ENCODE results near the gene MIGA2. TPM values are rescaled to one million over a fixed set of nuclear protein-coding genes. Genes with fewer than 3 reads are reported as not detected.

MIGA2 gene
- total and polyA plus RNA-seq, 5 donors, result 30.3 to 40.7 (median 35.8) TPM

GRCh38 chr9:129005336-129005997, 31.0 kb upstream of the MIGA2 start:
- DNase-seq, result no peak
- Histone ChIP-seq H3K27ac (ENCODE audit: low read length) (no peak overlapping the region), H3K27me3 (ENCODE audit: control insufficient read depth, insufficient read depth) (no peaks in the 10 kb centered on the region), H3K4me3 (ENCODE audit: low read length) (no peak overlapping the region), H3K9me3 (ENCODE audit: control insufficient read depth, low read length) (no peaks in the 10 kb centered on the region), H3K4me1 (ENCODE audit: control insufficient read depth, insufficient read depth, low read length) (no peaks in the 10 kb centered on the region)
- 82% methylated on average over 10 of the region's 10 CpGs for WGBS
- no peak for ATAC-seq
- intact Hi-C loops (cut with DNase I), result no loop called here

GRCh38 chr9:129006328-129007034, 29.9 kb upstream of the MIGA2 start:
- WGBS, result 54% methylated on average over 21 of the region's 21 CpGs
- no peaks in the 10 kb centered on the region for H3K9me3 ChIP-seq (ENCODE audit: control insufficient read depth, low read length)
- no peak overlapping the region for H3K4me3 ChIP-seq (ENCODE audit: low read length)
- H3K27me3 ChIP-seq (ENCODE audit: control insufficient read depth, insufficient read depth), result no peaks in the 10 kb centered on the region
- ATAC-seq (peak; percentile 79 to 80), DNase-seq (peak; percentile 69 to 84 (median 81))
- peak overlapping the region; percentile 40 for H3K27ac ChIP-seq (ENCODE audit: low read length)
- H3K4me1 ChIP-seq (ENCODE audit: control insufficient read depth, insufficient read depth, low read length), result no peaks in the 10 kb centered on the region
- intact Hi-C loops (cut with DNase I), result no loop called here

- Histone ChIP-seq H3K4me3 (ENCODE audit: low read length) (no peak overlapping the region), H3K9me3 (ENCODE audit: control insufficient read depth, low read length) (no peaks in the 10 kb centered on the region), H3K27ac (ENCODE audit: low read length) (no peak overlapping the region), H3K4me1 (ENCODE audit: control insufficient read depth, insufficient read depth, low read length) (no peaks in the 10 kb centered on the region), H3K27me3 (ENCODE audit: control insufficient read depth, insufficient read depth) (no peaks in the 10 kb centered on the region)
- no peak for ATAC-seq
- intact Hi-C loops (cut with DNase I), result no loop called here
- WGBS, result 67% methylated on average over 14 of the region's 14 CpGs
- peak; percentile 64 to 81 (median 81) for DNase-seq
Observed at GRCh38 chr9:129007035-129007765, 29.2 kb upstream of the MIGA2 start.

GRCh38 chr9:129007766-129008468, 28.5 kb upstream of the MIGA2 start:
- Histone ChIP-seq H3K9me3 (ENCODE audit: control insufficient read depth, low read length) (no peaks in the 10 kb centered on the region), H3K4me1 (ENCODE audit: control insufficient read depth, insufficient read depth, low read length) (no peaks in the 10 kb centered on the region), H3K27me3 (ENCODE audit: control insufficient read depth, insufficient read depth) (no peaks in the 10 kb centered on the region), H3K27ac (ENCODE audit: low read length) (no peak overlapping the region), H3K4me3 (ENCODE audit: low read length) (no peak overlapping the region)
- 77% methylated on average over 18 of the region's 18 CpGs for WGBS
- intact Hi-C loops (cut with DNase I), result no loop called here
- DNase-seq (no peak), ATAC-seq (no peak)

GRCh38 chr9:129008469-129008965, 27.9 kb upstream of the MIGA2 start:
- 92% methylated on average over 6 of the region's 6 CpGs for WGBS
- no peaks in the 10 kb centered on the region for H3K9me3 ChIP-seq (ENCODE audit: control insufficient read depth, low read length)
- no peaks in the 10 kb centered on the region for H3K4me1 ChIP-seq (ENCODE audit: control insufficient read depth, insufficient read depth, low read length)
- no peaks in the 10 kb centered on the region for H3K27me3 ChIP-seq (ENCODE audit: control insufficient read depth, insufficient read depth)
- H3K4me3 ChIP-seq (ENCODE audit: low read length), result no peak overlapping the region
- ATAC-seq (no peak), DNase-seq (peak in 2 of 3 donors; percentile 12 to 49)
- intact Hi-C loops (cut with DNase I), result no loop called here
- no peak overlapping the region for H3K27ac ChIP-seq (ENCODE audit: low read length)

GRCh38 chr9:129008986-129009583, 27.3 kb upstream of the MIGA2 start:
- H3K4me3 ChIP-seq (ENCODE audit: low read length), result no peak overlapping the region
- no peaks in the 10 kb centered on the region for H3K9me3 ChIP-seq (ENCODE audit: control insufficient read depth, low read length)
- intact Hi-C loops (cut with DNase I), result no loop called here
- no peak overlapping the region for H3K27ac ChIP-seq (ENCODE audit: low read length)
- no peak for ATAC-seq
- WGBS, result 83% methylated on average over 13 of the region's 13 CpGs
- no peaks in the 10 kb centered on the region for H3K4me1 ChIP-seq (ENCODE audit: control insufficient read depth, insufficient read depth, low read length)
- H3K27me3 ChIP-seq (ENCODE audit: control insufficient read depth, insufficient read depth), result no peaks in the 10 kb centered on the region
- peak in 1 of 3 donors; percentile 51 for DNase-seq

- no peak for ATAC-seq
- Histone ChIP-seq H3K9me3 (ENCODE audit: control insufficient read depth, low read length) (no peaks in the 10 kb centered on the region), H3K27ac (ENCODE audit: low read length) (no peak overlapping the region), H3K4me1 (ENCODE audit: control insufficient read depth, insufficient read depth, low read length) (no peaks in the 10 kb centered on the region), H3K27me3 (ENCODE audit: control insufficient read depth, insufficient read depth) (no peaks in the 10 kb centered on the region), H3K4me3 (ENCODE audit: low read length) (no peak overlapping the region)
- intact Hi-C loops (cut with DNase I), result no loop called here
- DNase-seq, result peak in 1 of 3 donors; percentile 44
- 91% methylated on average over 17 of the region's 17 CpGs for WGBS
Observed at GRCh38 chr9:129009584-129010141, 26.8 kb upstream of the MIGA2 start.

GRCh38 chr9:129010267-129010975, 26.0 kb upstream of the MIGA2 start:
- Histone ChIP-seq H3K27me3 (ENCODE audit: control insufficient read depth, insufficient read depth) (no peaks in the 10 kb centered on the region), H3K4me3 (ENCODE audit: low read length) (no peak overlapping the region), H3K4me1 (ENCODE audit: control insufficient read depth, insufficient read depth, low read length) (no peaks in the 10 kb centered on the region), H3K9me3 (ENCODE audit: control insufficient read depth, low read length) (no peaks in the 10 kb centered on the region), H3K27ac (ENCODE audit: low read length) (no peak overlapping the region)
- peak in 1 of 3 donors; percentile 34 for DNase-seq
- 95% methylated on average over 8 of the region's 8 CpGs for WGBS
- ATAC-seq, result no peak
- intact Hi-C loops (cut with DNase I), result no loop called here

GRCh38 chr9:129011170-129011569, 25.3 kb upstream of the MIGA2 start:
- H3K4me3 ChIP-seq (ENCODE audit: low read length), result no peak overlapping the region
- 92% methylated on average over 19 of the region's 19 CpGs for WGBS
- H3K9me3 ChIP-seq (ENCODE audit: control insufficient read depth, low read length), result no peaks in the 10 kb centered on the region
- H3K27ac ChIP-seq (ENCODE audit: low read length), result no peak overlapping the region
- H3K4me1 ChIP-seq (ENCODE audit: control insufficient read depth, insufficient read depth, low read length), result no peaks in the 10 kb centered on the region
- no peaks in the 10 kb centered on the region for H3K27me3 ChIP-seq (ENCODE audit: control insufficient read depth, insufficient read depth)
- ATAC-seq (no peak), DNase-seq (peak in 1 of 3 donors; percentile 29)
- intact Hi-C loops (cut with DNase I), result no loop called here

- H3K4me1 ChIP-seq (ENCODE audit: control insufficient read depth, insufficient read depth, low read length), result no peaks in the 10 kb centered on the region
- H3K27me3 ChIP-seq (ENCODE audit: control insufficient read depth, insufficient read depth), result no peaks in the 10 kb centered on the region
- WGBS, result 87% methylated on average over 11 of the region's 11 CpGs
- no peaks in the 10 kb centered on the region for H3K9me3 ChIP-seq (ENCODE audit: control insufficient read depth, low read length)
- ATAC-seq, result no peak
- intact Hi-C loops (cut with DNase I), result no loop called here
- H3K4me3 ChIP-seq (ENCODE audit: low read length), result no peak overlapping the region
- peak in 1 of 3 donors; percentile 48 for DNase-seq
- H3K27ac ChIP-seq (ENCODE audit: low read length), result no peak overlapping the region
Observed at GRCh38 chr9:129011761-129012181, 24.7 kb upstream of the MIGA2 start.

All from right cardiac atrium (tissue), 5 donors.